Measurements from ENCODE around the gene UQCC3.
"Not testable (repeated sequence)": the region's sequence is repeated elsewhere in the genome, so short reads cannot be mapped to it uniquely, and the experiment has no call there.

UQCC3 gene, protein sequence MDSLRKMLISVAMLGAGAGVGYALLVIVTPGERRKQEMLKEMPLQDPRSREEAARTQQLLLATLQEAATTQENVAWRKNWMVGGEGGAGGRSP

DNA sequence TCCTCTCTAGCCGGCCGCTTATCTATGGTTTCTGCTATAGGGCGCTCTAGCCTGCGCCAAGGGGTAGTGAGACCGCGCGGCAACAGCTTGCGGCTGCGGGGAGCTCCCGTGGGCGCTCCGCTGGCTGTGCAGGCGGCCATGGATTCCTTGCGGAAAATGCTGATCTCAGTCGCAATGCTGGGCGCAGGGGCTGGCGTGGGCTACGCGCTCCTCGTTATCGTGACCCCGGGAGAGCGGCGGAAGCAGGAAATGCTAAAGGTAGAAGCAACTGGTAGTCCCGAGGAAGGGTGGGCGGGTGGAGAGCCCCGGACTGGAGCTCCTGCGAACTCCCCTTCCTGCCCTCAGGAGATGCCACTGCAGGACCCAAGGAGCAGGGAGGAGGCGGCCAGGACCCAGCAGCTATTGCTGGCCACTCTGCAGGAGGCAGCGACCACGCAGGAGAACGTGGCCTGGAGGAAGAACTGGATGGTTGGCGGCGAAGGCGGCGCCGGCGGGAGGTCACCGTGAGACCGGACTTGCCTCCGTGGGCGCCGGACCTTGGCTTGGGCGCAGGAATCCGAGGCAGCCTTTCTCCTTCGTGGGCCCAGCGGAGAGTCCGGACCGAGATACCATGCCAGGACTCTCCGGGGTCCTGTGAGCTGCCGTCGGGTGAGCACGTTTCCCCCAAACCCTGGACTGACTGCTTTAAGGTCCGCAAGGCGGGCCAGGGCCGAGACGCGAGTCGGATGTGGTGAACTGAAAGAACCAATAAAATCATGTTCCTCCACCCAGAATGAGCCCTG lies at the start of gene UQCC3, which contains the start of gene LBHD1:
Gene UQCC3 (plus strand): TSS at position 66 of the 782 bp plus-strand sequence. CDS start 73 bp downstream, at position 139.
Gene LBHD1 (minus strand): TSS at position 660 of the 782 bp plus-strand sequence. CDS start 2,236 bp downstream, outside the sequence.
- DNase-seq: peak in 55 of 56 donors; percentile 27 to 88 (median 72)

DNA sequence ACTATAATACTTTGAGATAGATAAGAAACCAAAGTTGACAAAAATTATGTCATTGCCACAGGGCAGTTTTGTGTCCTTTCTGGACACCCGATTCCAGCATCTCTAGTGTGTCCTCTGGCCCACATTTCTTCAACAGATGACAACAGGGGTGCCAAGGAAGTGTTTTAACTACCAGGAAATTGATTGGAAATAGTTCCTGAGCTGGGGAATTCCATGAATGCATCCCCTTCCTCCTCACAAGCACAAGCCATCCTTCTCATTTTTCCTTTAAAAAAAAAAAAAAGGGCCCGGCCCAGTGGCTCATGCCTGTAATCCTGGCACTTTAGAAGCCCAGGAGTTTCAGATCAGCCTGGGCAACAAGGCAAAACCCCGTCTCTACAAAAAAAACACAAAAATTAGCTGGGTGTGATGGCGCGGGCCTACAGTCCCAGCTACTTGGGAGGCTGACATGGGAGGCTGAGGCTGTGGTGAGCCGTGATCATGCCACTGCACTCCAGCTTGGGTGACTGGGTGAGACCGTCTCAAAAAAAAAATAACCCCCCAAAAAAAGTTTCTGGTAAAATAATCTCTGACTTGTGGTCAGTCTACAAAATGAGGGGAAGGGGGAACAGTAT lies 48.9 kb upstream of the UQCC3 start:
- DNase-seq: no peak

DNA sequence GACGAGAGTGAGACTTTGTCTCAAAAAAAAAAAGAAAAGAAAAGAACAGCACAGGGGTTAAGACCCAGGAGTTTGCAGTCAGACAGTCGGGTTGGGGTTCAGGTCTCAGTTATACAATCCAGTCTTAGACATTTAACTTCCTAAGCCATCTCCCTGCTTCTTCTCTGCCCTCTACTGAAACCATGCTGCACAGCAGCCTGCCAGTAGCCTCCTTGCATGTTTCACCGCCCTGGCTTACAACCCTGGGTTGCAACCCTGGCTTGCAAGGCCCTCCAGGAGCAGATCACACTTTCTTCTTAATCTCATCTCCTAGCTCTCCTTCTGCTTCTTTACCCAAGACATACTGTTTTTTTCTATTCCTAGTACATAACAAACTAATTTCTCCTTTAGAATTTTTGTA lies 43.8 kb upstream of the UQCC3 start:
- no peak for DNase-seq

DNA sequence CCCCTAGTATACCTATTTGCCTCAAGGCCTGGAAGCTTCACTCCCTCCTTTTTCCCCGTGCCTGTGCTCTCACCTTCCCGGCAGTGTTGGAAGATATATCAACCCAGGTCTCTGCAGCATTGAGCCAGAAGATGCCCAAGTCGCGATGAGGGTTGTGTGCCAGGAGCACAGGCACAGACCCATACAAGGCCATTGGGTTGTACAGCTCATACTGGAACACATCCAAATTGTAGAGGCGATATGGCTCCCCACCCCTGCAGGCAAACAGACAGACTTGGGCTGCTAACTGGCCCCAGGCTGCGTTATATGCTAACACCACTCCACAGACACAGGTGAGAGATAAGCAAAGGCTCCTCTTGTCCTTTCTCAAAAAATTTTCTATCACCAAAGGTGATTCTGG lies 39.0 kb upstream of the UQCC3 start:
- no peak for DNase-seq

DNA sequence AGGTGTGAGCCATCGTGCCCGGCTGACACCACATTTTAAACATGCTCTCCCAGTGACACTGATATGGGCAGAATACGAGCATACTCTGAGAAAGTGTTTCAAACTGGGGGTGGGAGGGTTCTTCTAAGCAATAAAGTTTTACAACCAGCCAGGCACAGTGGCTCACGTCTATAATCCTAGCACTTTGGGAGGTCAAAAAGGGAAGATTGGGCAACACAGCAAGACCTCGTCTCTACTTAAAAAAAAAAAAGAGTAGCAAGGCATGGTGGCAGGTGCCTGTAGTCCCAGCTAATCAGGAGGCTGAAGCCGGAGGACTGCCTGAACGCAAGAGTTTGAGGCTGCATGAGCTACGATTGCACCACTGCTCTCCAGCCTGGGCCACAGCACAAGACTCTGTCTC lies 27.3 kb upstream of the UQCC3 start:
- DNase-seq: no peak

DNA sequence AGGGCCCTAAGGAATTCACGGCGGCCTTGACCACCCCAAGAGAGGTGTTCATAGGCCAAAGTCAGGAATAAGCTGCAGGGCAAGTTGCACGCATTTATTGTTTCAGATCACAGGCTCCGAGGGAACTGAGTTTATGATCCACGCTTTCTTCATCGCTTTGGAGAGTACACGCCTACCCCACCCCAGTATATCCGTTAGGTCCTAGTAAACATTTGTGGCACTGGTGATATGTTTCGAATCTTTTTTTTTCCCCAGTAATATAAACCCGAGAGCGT lies 25.9 kb upstream of the UQCC3 start:
- no peak for DNase-seq

DNA sequence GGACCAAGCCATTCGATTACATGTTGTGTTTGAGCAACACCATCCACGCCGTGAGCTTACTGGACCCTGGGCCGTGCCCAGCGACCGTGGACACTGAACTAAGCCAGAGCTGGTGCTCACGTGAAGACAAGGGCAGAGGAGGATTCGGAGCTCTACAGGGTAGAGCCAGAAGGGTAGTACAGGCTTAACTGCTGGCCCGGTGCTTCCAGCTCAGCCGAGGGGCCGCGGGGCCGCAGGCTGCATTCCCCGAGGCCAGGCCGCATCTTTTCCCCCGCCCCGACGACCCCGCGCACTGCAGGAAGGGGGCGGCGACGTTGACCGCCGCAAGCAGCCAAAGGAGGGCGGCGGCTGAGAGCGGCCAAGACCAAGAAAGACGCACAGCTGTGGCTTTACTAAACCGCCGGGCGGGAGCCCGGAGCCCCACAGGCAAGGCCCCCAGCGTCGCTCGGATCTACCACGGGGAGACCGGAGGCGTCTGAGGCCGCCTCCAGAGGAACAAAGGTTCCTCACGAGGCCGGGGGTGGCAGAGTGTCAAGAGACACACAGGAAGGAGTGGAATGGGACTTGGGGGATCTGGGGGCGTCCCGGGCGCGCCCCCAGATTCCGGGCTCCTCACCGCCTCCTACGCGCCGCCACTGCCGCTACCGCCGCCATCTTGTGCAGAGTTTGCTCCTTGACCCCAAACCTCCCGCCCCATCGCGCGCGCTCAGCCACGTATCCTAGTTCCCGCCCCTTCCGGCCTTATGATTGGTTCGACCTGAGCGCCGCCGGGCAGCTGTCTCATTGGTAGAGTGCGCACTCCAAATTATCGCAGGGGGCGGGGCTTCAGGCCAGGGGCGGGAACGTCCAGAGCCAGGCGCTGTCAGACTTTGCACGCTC lies 25.3 kb upstream of the UQCC3 start, which contains the start of gene GANAB:
Gene GANAB (minus strand): TSS at position 668 of the 879 bp plus-strand sequence. CDS start 14 bp downstream, at position 654.
- DNase-seq: peak; percentile 62 to 99 (median 97)

DNA sequence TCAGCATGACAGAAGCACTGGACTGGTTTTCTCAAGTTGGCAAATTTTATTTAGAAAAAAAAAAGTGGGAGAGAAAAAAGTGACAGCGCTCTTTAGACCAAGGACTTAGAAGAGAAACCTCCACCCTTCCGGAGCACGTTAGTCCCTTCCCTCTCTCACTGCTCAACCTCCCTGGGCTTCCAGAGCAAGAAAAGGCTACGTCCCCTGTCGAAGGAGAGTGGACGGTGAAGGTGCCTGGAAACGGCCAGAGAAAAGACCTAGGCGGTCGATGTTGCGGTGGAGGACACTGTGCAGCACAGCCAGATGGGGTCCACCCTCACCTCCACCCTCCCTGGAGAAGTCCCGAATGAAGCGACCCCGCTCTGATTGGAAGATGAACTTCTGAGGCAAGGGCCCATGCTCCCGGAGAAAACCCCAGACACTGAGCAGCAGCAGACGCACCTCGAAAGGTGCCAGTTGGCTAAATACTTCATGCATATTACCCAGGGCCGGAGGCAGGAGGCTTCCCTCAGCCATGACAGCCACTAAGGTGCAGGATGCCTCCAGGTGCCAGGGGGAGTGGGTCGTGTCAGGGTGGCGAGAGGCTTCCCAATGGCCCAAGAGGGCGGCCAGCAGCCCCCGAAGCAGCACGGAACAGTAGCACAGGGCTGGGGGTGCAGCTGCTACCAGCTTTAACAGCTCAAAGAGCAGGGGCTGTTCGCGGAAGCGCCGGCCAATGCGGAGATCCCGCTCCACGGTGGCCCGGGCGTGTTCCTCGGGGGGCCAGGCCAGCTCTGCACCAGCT lies 24.5 kb upstream of the UQCC3 start:
- peak in 1 of 56 donors; percentile 55 for DNase-seq

DNA sequence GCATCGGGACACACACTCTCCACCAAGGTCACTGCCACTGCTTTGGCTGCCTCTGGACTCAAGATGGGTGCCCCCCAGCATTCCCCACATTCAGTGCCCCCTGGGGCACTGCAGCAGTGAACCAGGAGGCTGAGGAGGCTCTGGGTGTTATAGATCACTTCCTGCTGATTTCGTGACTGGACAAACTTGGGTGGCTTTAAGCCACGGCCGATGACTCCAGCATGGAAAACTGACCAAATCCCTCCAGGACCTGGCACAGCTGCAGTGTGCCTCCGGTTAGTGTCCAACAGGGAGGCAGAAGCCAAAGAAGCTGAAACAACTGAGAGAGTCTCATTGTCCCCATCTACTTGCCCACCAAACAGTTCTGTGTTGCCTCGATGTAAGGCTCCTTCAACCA lies 23.9 kb upstream of the UQCC3 start:
- DNase-seq: no peak

DNA sequence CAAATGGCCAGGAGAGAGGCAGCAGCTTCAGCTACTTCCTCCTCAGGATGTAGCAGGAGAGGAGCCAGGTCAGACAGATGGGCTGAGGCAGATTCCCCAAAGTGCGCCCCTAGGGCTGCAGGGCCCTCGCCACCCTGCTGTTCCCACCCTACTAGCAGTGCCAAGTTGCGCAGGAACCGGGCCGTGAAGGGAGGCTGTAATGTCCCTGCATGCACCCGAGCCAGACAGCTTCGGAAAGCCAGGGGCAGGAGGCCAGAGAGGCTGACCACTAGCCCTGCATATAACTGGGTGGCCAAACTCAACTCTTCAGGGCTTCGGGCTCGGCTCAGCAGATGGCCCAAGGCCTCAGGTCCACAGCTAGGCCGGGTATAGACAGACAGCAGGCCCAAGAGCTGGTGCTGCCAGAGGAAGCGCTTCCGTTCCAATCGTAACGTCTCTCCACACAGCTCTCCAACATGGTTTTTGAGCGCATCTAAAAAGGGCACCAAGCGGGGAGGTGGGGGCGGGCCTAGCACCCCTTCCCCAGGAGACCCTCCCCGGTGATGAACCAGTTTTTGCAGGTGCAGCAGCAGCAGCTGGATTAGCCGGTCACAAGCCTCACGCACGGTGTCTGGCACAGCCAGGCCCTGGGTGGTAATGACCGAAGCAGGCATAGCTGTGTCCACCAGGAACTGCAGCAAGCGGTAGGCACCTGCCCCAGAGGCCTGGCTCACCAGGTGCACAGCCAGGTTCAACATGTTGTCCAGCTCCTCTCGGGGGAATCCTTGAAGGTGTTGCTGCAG lies 23.1 kb upstream of the UQCC3 start:
- no peak for DNase-seq

DNA sequence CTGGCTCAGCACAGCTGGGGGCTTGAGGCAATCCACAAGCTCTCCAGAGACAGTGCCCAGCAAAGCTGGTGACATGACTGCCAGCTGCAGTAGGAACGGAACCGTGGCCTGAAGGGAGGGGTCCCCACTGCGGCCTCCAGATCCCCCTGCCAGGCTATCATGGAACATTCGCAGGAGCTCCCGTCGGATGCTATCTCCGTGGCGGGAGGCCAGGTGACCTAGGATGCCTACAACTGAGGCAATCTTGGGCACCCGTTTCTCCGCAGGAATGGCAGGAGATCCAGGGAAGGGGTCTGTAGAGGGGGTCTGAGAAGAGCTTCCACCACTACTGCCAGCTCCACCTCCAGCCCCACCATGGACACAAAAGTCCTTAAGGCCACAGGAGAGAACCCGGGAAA lies 22.5 kb upstream of the UQCC3 start:
- no peak for DNase-seq

DNA sequence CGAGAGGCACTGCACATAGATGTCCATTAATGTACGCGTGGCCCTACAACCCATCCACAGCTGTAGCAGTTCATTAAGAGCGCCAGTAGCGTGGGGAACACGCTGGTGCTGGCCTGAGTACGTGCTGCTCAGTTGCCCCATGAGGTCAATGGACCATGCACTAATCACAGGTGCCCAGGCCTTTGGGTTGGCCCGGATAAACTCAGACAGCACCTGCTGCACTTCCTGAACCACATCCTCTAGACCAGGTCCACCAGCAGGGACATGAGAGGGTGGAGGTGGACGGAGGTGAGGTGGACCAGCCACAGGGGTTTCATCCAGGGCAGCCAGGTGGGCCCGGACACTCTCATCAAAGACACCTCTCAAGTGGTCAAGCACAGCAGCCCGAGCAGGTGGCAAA lies 22.0 kb upstream of the UQCC3 start:
- DNase-seq: no peak

DNA sequence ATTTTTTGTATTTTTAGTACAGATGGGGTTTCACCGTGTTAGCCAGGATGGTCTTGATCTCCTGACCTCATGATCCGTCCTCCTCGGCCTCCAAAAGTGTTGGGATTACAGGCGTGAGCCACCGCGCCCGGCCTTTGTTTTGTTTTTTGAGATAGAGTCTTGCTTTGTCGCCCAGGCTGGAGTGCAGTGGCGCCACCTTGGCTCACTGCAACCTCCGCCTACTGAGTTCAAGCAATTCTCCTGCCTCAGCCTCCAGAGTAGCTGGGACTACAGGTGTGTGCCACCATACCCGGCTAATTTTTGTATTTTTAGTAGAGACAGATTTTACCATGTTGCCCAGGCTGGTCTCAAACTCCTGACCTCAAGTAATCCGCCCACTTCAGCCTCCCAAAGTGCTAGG lies 21.2 kb upstream of the UQCC3 start:
- DNase-seq: not testable (repeated sequence)

DNA sequence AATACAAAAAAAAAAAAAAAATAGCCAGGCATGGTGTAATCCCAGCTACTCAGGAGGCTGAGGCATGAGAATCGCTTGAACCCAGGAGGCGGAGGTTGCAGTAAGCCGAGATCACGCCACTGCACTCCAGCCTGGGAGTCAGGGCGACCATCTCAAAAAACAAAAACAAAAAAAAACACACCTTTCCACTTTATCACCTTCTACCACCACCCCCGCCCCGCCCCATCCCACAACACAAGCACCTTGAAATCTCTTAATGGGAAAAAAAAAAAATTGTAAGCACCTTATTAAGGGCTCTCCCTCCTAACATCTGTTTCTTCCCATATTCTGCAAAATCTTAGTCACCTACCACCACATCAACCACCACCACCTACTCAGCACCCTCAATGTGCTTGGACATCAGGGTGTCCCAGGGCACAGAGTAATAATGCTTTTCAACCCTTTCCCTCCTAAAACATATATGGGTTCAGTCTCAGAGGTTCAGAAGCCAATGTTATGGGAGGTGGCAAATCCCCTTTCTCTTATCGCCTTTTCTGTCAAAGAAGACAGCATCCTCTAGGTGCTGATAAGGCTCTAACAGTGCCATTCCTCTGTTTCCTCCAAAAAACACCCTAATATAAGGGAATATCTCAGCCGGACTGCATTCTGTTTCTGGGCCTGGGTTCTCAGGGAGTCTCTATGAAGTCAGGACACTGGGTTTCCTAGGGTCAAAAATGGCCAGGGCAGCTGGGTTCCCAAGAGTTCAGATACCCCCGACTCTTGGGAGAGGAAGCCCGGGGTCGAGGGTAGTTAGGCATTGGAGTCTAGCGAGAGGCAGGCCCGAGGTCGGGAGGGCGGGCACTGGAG lies 19.1 kb upstream of the UQCC3 start:
- DNase-seq: peak in 2 of 56 donors; percentile 43 to 53

DNA sequence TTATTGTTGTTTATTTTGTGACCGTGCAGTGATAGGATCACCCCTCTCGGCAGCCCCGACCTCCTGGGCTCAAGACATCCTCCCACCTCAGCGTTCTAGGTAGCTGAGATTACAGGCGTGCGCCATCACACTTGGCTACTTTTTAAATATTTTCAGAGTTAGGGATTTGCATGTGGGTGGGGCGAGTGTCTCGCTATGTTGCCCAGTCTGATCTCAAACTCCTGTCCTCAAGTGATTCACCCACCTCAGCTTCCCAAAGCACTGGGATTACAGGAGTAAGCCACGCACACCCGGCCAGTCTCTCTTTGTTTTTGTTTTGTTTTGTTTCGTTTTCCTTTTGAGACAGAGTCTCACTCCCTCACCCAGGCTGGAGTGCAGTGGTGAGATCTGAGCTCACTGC lies 17.2 kb upstream of the UQCC3 start:
- no peak for DNase-seq

DNA sequence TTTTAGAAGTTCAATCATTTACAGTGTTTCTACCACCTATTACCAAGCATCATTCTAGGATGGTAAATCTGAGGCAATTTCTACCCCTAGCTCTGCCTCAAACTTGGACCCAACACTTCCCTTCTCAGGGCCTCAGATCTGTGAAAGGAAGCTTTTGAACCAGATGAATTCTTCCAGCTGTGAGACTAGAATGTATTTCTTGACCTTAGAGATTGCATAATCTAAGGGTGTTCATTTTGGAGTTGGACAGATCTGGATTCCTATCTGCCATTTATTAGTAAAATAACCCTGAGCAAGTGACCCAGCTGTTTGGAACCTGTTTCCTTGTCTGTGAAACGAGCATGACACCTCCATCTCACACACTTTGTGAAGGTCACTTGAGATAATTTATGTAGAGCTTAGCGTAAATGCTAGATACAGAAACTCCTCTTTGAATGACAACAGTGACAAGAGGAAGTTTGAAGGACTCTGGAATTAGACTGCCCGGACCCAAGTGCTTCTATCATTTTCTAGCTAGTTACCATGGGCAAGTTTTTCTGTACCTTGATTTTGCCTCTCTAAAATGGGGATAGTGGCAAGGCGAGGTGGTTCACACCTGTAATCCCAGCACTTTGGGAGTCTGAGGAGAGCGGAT lies 14.6 kb upstream of the UQCC3 start:
- DNase-seq: no peak

DNA sequence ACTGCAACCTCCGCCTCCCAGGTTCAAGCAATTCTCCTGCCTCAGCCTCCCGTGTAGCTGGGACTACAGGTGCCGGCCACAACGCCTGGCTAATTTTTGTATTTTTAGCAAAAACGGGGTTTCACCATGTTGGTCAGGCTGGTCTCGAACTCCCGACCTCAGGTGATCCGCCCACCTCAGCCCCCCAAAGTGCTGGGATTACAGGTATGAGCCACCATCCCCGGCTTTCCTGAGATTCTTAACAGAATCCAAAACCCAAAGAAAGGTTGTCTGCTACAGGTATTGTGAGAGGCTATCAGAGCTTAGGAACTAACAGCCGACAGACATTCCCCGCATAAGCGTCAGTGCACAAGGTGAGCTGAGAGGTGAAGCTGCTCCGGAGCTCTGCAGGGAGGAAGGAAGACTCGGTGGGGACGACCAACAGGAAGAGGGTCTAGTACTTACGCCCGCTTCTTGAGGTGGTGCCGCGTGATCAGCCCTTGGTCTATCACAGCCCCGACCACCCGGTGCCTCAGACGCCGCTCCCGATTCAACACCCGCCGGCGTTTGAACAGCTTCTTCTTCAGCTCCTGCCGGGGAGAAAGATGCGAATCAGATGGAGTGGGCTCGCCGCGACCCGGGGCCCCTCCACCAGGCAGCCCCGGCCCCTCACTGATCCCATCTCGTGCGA lies 6.9 kb upstream of the UQCC3 start:
- DNase-seq: peak in 9 of 56 donors; percentile 40 to 72 (median 57)

DNA sequence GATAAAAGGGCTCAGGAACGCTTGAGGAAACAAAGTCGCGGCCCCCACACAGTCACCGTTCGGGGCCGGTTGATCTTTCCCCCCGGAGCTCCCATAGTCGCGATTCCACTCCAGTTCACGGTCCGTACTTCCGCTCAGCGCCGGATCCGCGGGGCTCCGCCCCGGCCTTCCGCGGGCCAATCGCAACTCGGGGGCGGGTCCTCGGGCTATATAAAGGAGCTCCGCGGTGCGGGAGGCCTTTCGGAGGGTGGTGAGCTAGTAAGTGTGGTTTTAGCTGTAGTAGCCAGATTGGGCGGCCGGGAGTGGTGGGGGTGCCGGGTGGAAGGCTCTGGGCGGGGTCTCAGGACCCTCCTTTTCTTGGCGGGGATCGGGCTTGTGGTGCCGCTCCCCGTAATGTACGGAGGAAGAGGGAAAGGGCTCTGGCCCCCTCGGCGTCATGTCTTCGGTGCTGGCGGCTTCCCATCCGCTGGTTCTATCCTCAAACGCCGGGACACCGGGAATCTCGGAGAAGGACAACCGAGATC lies 6.3 kb upstream of the UQCC3 start, which contains the start of the genes C11orf98 and CSKMT:
Gene C11orf98 (minus strand): TSS at position 136 of the 524 bp plus-strand sequence. CDS start 41 bp downstream, at position 95.
Gene CSKMT (plus strand): TSS at position 238 of the 524 bp plus-strand sequence. CDS start 568 bp downstream, outside the sequence.
- peak; percentile 21 to 97 (median 92) for DNase-seq

Measured in amygdala (tissue), 56 donors.